ENCODE measurements around the gene TESK1. TPM values are rescaled to one million over a fixed set of nuclear protein-coding genes. Genes with fewer than 3 reads are reported as not detected.

The TESK1 gene
- total RNA-seq = 10.9 and 11.8 TPM in 2 replicates

GRCh38 chr9:35604578-35605350, at the start of gene TESK1:
TSS of gene TESK1 (plus strand) at chr9:35605262. CDS start at chr9:35605620, 358 bp downstream.

GRCh38 chr9:35618325-35618727, 13.3 kb downstream of the TESK1 start, which contains the start of gene CD72:
TSS of gene CD72 (minus strand) at chr9:35618413. CDS start at chr9:35618303, 110 bp downstream.

GRCh38 chr9:35650341-35651158, 45.5 kb downstream of the TESK1 start, which contains the start of gene SIT1:
TSS of gene SIT1 (minus strand) at chr9:35650931. CDS start at chr9:35650853, 78 bp downstream.

GRCh38 chr9:35657546-35658136, 52.6 kb downstream of the TESK1 start, which contains the start of gene RMRP:
TSS of gene RMRP (minus strand) at chr9:35658019.

GRCh38 chr9:35658137-35658967, 53.3 kb downstream of the TESK1 start, which contains the start of gene CCDC107:
TSS of gene CCDC107 (plus strand) at chr9:35658292. CDS start at chr9:35658380, 88 bp downstream.

Small RNA genes within 50 kb of the gene (small RNA-seq; reads per million reads assigned to genes)
- gene MIR4667 (0.16 reads per million), gene RMRP (not detected), gene RPS29P17 (not detected)

Other genes starting within 250 kb of the TESK1 start
- gene RUSC2, start 115.2 kb upstream of the TESK1 start, total RNA-seq = 17.3 and 25.8 TPM in 2 replicates
- gene CD72, start 13.2 kb downstream of the TESK1 start, total RNA-seq = 1.6 and 4.4 TPM in 2 replicates
- gene SIT1, start 45.7 kb downstream of the TESK1 start, total RNA-seq = 1.1 TPM in 1 of 2 replicates, not detected in the other
- gene RMRP, start 52.8 kb downstream of the TESK1 start, total RNA-seq = 167,582 and 231,316 TPM in 2 replicates
- gene CCDC107, start 53.0 kb downstream of the TESK1 start, total RNA-seq = 9.6 and 13.6 TPM in 2 replicates
- gene ARHGEF39, start 59.9 kb downstream of the TESK1 start, total RNA-seq = 1.5 and 5.5 TPM in 2 replicates
- gene CA9, start 68.7 kb downstream of the TESK1 start, total RNA-seq = 0.20 and 1.1 TPM in 2 replicates
- 338 and 431 TPM in 2 replicates for gene TPM2, start 84.7 kb downstream of the TESK1 start, total RNA-seq
- gene TLN1, start 126.9 kb downstream of the TESK1 start, total RNA-seq = 248 and 253 TPM in 2 replicates
- gene CREB3, start 127.4 kb downstream of the TESK1 start, total RNA-seq = 36.7 and 39.9 TPM in 2 replicates
- 23.1 and 31.1 TPM in 2 replicates for gene GBA2, start 144.0 kb downstream of the TESK1 start, total RNA-seq
- 9.2 and 14.3 TPM in 2 replicates for gene RGP1, start 144.0 kb downstream of the TESK1 start, total RNA-seq
- not detected in 2 replicates for gene MSMP, start 149.0 kb downstream of the TESK1 start, total RNA-seq
- gene NPR2, start 186.3 kb downstream of the TESK1 start, total RNA-seq = 21.3 and 26.5 TPM in 2 replicates
- gene SPAG8, start 207.0 kb downstream of the TESK1 start, total RNA-seq = 0.73 and 2.2 TPM in 2 replicates
- 19.4 and 23.9 TPM in 2 replicates for gene HINT2, start 209.8 kb downstream of the TESK1 start, total RNA-seq
- gene FAM221B, start 223.5 kb downstream of the TESK1 start, total RNA-seq = not detected in 2 replicates
- 1.6 and 2.2 TPM in 2 replicates for gene TMEM8B, start 224.0 kb downstream of the TESK1 start, total RNA-seq